Fibroblast of villous mesenchyme (primary cell): ENCODE results near the gene TRPV6. TPM values are rescaled to one million over a fixed set of nuclear protein-coding genes. Genes with fewer than 3 reads are reported as not detected.

Source experiments
- DNase-seq: peaks from one replicate; pipeline ENCODE4 v3.0.0-alpha.2; 2010; ENCODE audit warnings: low read depth
- H3K4me3 ChIP-seq: 2 replicates; pipeline ENCODE4 v1.5.1; 2011; ENCODE audit warnings: low read depth, mild to moderate bottlenecking, low read length
- CTCF ChIP-seq: IDR thresholded peaks from 2 replicates; pipeline ENCODE4 v1.5.1; 2012; ENCODE audit warnings: low read depth, mild to moderate bottlenecking, low read length; ENCODE audit not compliant: insufficient read depth
- total RNA-seq: library from RNA; depleted of rRNA; stranded (reverse); fragments of >200 nt; gene quantifications from 2 replicates; pipeline ENCODE4 v1.2.3, GENCODE V29; 2012

The TRPV6 gene
- total RNA-seq, 1 donor = not detected

DNA sequence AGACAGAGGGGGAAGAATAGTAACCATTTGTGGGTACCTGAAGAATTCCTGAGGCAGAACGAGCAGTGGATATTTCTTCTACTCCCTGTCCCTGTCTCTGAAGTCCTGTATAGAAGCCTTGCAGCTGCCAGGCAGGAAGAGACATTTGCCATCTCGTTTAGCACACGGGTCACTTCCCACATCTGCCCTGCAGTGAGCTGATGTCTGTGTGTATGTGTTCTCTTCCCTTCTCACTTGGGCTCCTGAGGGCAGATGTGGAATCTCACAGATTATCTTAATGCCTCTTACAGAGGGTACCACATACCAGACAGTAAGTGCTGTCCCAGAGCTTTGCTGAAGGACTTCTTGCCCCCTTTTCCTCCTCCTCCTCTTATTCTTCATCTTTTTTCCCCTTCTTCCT is 14.1 kb upstream of the TRPV6 start:
- H3K4me3 ChIP-seq = no peak overlapping the region
- DNase-seq = no peak
- TF ChIP-seq CTCF = no peak

- no peak for DNase-seq
- H3K4me3 ChIP-seq = no peak overlapping the region
- no peak for TF ChIP-seq CTCF
Observed at GRCh38 chr7:142898377-142899170, 13.0 kb upstream of the TRPV6 start.

GRCh38 chr7:142897691-142898090 is 12.1 kb upstream of the TRPV6 start:
- H3K4me3 ChIP-seq = no peak overlapping the region
- TF ChIP-seq CTCF = no peak
- no peak for DNase-seq

- H3K4me3 ChIP-seq = no peak overlapping the region
- no peak for TF ChIP-seq CTCF
- DNase-seq = no peak
Observed at GRCh38 chr7:142896741-142897379, 11.3 kb upstream of the TRPV6 start.

DNA sequence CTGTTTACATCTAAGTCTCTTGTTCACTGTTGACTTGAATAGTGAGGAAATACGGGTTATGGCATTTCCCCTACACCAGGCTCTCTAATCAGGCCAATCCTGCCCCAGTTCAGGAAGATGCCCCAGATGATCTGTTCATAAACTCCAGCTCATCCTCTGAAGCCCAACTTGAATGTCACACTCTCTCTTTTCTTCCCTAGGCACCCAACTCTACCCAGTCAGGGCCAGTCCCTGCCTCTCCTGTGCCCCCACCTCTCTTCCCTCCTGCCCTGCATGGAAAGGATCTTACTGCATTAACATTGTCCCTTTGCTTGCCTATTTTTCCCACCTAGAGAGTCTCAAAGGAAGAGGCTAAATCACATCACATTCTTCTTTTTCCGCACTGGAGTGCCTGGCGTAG is 10.6 kb upstream of the TRPV6 start:
- no peak for DNase-seq
- no peak for TF ChIP-seq CTCF
- no peak overlapping the region for H3K4me3 ChIP-seq

DNA sequence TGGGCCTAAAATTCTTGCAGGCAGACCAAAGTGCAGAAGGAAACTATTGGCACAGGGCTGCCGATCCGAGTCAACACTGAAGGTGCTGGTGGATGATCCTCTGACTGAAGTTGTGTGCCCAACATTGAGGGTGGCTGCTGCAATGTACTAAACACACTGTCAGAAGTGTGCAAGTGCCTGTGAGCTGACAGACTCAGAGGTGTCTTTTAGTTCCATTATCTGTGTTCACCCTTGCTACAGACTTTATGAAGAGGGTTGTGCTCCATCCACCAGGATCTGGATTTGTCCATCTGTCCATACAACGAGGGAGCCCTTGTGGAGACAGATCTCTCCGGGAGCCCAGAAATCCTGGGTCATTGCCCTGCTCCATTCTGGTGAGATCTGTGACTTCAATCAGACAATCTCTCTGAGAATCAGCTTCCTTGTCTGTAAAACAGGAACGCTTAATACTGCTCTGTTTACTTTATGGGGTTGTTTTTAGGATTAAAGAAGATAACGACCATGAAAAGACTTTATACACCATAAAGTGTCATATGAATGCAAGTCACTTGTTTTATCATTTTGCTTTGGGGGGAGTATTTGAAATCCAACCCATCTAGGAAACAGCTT is 9.5 kb upstream of the TRPV6 start:
- no peak for TF ChIP-seq CTCF
- no peak overlapping the region for H3K4me3 ChIP-seq
- peak; percentile 9 for DNase-seq
